Prostate gland (tissue), 2 donors: Measurements from ENCODE around the gene CDC27. TPM values are rescaled to one million over a fixed set of nuclear protein-coding genes. Genes with fewer than 3 reads are reported as not detected.
A peak's percentile ranks its signal among the peaks of the same experiment; 100 is the strongest.

Experiments used
- DNase-seq: peaks from one replicate; pipeline ENCODE4 v3.0.0-alpha.2; 2019; ENCODE audit warnings: low spot score
- H3K27ac ChIP-seq, 2 donors: fragments of 200-600 bp; sonication (generic); 2 replicates each; pipeline ENCODE4 v1.5.1; 2017 to 2019
- H3K27me3 ChIP-seq: fragments of 200-600 bp; sonication (generic); replicated peaks from 2 replicates; pipeline ENCODE4 v1.5.1; 2019; ENCODE audit not compliant: insufficient read depth
- H3K36me3 ChIP-seq, 2 donors: fragments of 200-600 bp; sonication (generic); 1 replicate in 1 of 2; 2 replicates in 1 of 2; pipeline versions ENCODE4 v1.5.1 to v1.8.1; 2017 to 2019
- H3K4me1 ChIP-seq: fragments of 200-600 bp; sonication (generic); replicated peaks from 2 replicates; pipeline ENCODE4 v1.5.1; 2019
- H3K4me3 ChIP-seq, 2 donors: fragments of 200-600 bp; sonication (generic); 2 replicates each; pipeline ENCODE4 v1.5.1; 2017 to 2019
- H3K9me3 ChIP-seq: fragments of 200-600 bp; sonication (generic); 2 replicates; pipeline ENCODE4 v1.5.1; 2017
- CTCF ChIP-seq, 4 experiments: fragments of 200-600 bp in 2 of 4; fragments of 450-650 bp in 2 of 4; sonication (generic) in 2 of 4; IDR thresholded peaks; 1 replicate in 3 of 4; 2 replicates in 1 of 4; pipeline ENCODE4 v1.5.1; 2016 to 2019; ENCODE audit warnings: antibody characterized with exemption in 4 of 4, mild to moderate bottlenecking in 2 of 4, moderate library complexity in 2 of 4
- POLR2A ChIP-seq: fragments of 450-650 bp; IDR thresholded peaks from one replicate; pipeline ENCODE4 v1.6.1; 2016; ENCODE audit warnings: antibody characterized with exemption, mild to moderate bottlenecking
- POLR2AphosphoS5 ChIP-seq: sonication (generic); formaldehyde crosslinking; IDR thresholded peaks from one replicate; pipeline ENCODE4 v1.6.1; 2017; ENCODE audit warnings: antibody characterized with exemption
- WGBS: methylation state at CpG from one replicate; pipeline ENCODE4 v1.1.5; 2018; 5-methylcytosine and 5-hydroxymethylcytosine counted together
- intact Hi-C: fragments of 100-400 bp; cut with DNase I; formaldehyde crosslinking; loops from one replicate; pipeline ENCODE4 v1.14.2; 2022
- total RNA-seq, 2 donors: library from RNA; depleted of rRNA; stranded (reverse); fragments of >200 nt; gene quantifications; one replicate each; pipeline ENCODE4 v1.1.0, GENCODE V29; 2016

CDC27 gene
- total RNA-seq, 2 donors from 2014 or later = 32.2 to 76.9 TPM

- Histone ChIP-seq H3K9me3 (no peaks in the 10 kb centered on the region), H3K36me3 (no peaks in the 10 kb centered on the region), H3K4me3 (no peak overlapping the region), H3K27me3 (no peaks in the 10 kb centered on the region), H3K4me1 (no peaks in the 10 kb centered on the region), H3K27ac (peak overlapping the region; percentile 9 to 57)
- DNase-seq = no peak
- intact Hi-C loops = no loop called here
- TF ChIP-seq CTCF (IDR thresholded peaks at IDR 0.05) = no peak
- TF ChIP-seq POLR2A = no peak
- no peak for TF ChIP-seq POLR2AphosphoS5
- WGBS = 47% methylated on average over 6 of the region's 6 CpGs
Observed at GRCh38 chr17:47204722-47205418, 15.8 kb upstream of the CDC27 start.

- H3K27me3 ChIP-seq = no peaks in the 10 kb centered on the region
- TF ChIP-seq POLR2AphosphoS5 (no peak), CTCF (IDR thresholded peaks at IDR 0.05) (no peak), POLR2A (no peak)
- H3K4me3 ChIP-seq = no peak overlapping the region
- no peaks in the 10 kb centered on the region for H3K4me1 ChIP-seq
- 84% methylated on average over 6 of the region's 6 CpGs for WGBS
- no peak for DNase-seq
- H3K9me3 ChIP-seq = no peaks in the 10 kb centered on the region
- H3K36me3 ChIP-seq = no peaks in the 10 kb centered on the region
- no peak overlapping the region for H3K27ac ChIP-seq
- intact Hi-C loops = no loop called here
Observed at GRCh38 chr17:47203984-47204721, 15.1 kb upstream of the CDC27 start.

- no peak for DNase-seq
- no peak overlapping the region for H3K27ac ChIP-seq
- TF ChIP-seq POLR2AphosphoS5 (no peak), POLR2A (no peak), CTCF (IDR thresholded peaks at IDR 0.05) (no peak)
- no peak overlapping the region for H3K4me3 ChIP-seq
- intact Hi-C loops = no loop called here
- H3K9me3 ChIP-seq = no peaks in the 10 kb centered on the region
- WGBS = 74% methylated on average over 4 of the region's 4 CpGs
- no peaks in the 10 kb centered on the region for H3K27me3 ChIP-seq
- H3K36me3 ChIP-seq = no peaks in the 10 kb centered on the region
- H3K4me1 ChIP-seq = no peaks in the 10 kb centered on the region
Observed at GRCh38 chr17:47201166-47201565, 12.1 kb upstream of the CDC27 start.

GRCh38 chr17:47200325-47200664 is 11.2 kb upstream of the CDC27 start:
- TF ChIP-seq POLR2A (no peak), POLR2AphosphoS5 (no peak), CTCF (IDR thresholded peaks at IDR 0.05) (no peak)
- no peak overlapping the region for H3K27ac ChIP-seq
- H3K4me1 ChIP-seq = no peaks in the 10 kb centered on the region
- intact Hi-C loops = no loop called here
- no peak overlapping the region for H3K4me3 ChIP-seq
- H3K27me3 ChIP-seq = no peaks in the 10 kb centered on the region
- WGBS = 74% methylated on average over 4 of the region's 4 CpGs
- H3K9me3 ChIP-seq = no peaks in the 10 kb centered on the region
- H3K36me3 ChIP-seq = no peaks in the 10 kb centered on the region
- DNase-seq = no peak
